Left renal cortex interstitium (tissue), 4 donors: ENCODE data around the gene MARK2. TPM values are rescaled to one million over a fixed set of nuclear protein-coding genes. Genes with fewer than 3 reads are reported as not detected.
"Not testable (repeated sequence)": the region's sequence is repeated elsewhere in the genome, so short reads cannot be mapped to it uniquely, and the experiment has no call there.

Experiments used
- DNase-seq, 4 donors: peaks; one replicate each; pipeline ENCODE4 v3.0.0-alpha.2; 2013; ENCODE audit warnings: low read depth in 4 of 4, low spot score in 2 of 4, missing footprints in 1 of 4
- polyA plus RNA-seq, 4 donors: library from polyadenylated mRNA; unstranded; fragments of 120-200 nt; gene quantifications; one replicate each; pipeline ENCODE4 v1.2.1, GENCODE V29; 2013; ENCODE audit not compliant: insufficient read length in 4 of 4

MARK2 gene
- polyA plus RNA-seq, 4 donors = 30.4 to 40.4 (median 35.7) TPM

DNA sequence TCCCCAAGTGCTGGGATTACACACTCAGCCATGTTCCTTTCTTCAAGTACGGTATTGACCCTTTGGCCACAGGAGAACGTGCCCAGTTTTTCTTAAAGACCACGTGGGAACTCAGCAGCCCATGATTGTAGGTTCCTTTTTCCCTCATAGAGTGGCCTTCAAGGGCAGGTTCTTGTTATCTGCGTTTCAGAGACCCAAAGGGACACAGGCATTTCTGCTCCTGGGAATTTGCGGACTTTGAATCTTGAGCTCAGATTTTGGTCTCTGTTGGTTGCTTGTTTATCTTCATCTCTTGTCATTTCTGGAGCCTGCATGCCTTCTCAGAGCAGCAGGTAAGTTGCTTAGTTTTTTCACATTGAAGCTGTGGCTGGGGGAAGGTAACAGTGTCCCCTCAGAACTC, 12.0 kb downstream of the MARK2 start:
- no peak for DNase-seq

DNA sequence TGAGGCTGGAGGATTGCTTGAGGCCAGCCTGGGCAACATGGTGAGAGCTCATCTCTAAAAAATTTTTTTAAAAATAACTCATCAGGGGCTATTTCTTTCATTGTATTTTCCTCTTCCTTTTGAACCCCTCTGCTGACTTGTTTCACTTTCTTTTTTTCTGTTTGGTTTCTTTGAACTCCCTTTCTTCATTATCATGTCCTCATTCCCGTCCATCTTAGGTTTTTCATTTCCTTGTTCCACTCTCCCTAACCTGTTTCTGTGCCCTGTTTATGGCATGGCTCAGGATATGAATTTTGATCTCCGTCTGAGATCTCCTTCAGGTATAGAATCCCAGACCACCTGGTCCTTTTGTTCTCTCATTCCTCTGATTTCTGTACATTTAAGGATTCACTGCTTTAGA, 12.5 kb downstream of the MARK2 start:
- no peak for DNase-seq

DNA sequence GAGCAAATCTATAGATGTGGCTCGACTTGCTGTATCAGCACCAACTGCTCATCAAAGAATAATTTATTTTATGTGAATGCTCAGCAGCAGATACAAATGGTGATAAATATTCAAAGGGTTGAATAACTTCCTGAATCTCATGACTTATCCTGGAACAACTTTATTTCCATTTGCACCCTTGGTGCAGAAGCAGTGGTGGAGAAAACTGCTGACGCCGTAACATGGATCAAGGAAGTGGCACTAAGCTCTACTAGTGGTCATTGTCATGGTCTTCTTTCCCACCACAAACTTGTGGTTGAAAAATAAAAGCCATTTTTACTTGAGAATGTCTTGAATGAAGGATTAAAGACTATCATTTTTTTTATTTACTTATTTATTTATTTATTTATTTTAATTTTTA, 14.6 kb downstream of the MARK2 start:
- no peak for DNase-seq

DNA sequence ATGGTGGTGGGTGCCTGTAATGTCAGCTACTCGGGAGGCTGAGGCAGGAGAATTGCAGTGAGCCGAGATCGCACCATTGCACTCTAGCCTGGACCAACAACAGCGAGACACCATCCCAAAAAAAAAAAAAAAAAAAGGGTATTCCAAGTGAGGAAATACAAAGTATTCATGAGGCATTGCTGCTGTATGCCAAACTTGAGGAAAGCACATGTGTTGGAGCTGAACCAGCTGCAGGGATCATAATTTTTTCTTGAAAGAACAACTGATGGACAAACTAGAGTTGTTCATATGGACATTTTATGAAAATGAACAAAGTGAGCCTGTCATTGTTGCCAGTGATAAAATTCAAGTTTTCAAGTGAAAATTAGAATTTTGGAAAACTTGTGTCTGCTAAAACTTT, 15.8 kb downstream of the MARK2 start:
- no peak for DNase-seq

DNA sequence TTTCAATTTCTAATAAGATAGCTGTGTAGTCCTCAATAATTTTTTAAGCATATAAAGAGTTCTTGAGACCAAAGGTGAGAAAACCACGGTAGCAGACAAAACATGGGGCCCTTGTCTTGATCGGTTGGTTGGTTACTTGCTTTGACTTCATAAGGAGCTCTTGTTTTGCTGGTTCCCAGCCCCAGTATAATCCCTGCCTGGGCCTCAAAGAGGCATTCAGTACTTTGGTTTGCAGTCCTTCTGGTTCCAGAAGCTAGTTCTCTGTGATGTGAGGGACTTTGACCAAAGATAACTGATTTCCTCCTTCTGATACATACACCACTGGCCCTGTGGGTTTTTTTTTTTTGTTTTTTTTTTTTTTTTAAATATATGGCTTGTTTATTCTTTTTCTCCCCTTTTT, 17.1 kb downstream of the MARK2 start:
- DNase-seq = no peak

DNA sequence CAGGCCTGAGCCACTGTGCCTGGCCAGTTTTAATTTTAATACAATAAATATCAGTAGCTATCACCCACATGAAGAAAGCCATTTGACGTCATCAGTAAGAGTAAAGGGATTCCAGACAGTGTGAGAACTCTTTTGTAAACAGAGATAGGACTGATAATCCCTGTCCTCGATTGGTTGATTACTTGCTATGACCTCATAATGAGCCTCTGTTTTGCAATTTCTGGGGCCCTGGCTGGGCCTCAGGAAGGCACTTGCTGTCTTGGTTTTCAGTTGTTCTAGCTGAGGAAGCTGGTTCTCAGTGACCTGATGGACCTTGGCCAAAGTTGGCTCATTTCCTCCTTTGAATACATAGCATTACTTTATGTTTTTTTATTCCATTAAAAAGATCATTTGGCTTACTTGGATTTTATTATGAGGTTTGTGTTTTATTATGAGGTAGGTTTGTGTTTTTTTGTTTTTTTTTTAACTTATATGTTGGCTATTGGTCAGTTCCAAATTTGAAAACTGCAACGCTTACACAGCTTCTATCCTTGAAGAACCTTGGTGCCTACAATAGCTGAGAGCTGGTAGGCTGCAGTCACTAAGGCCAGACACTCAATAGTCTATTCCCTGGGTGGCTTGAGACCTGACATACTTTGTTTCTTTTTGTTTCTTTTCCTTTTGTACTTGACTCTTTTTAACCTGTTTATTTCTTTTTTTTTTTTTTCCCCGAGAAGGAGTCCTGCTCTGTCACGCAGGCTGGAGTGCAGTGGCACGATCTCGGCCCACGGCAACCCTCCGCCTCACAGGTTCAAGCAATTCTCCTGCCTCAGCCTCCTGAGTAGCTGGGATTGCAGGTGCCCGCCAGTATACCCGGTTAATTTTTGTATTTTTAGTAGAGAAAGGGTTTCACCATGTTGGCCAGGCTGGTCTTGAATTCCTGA, 20.0 kb downstream of the MARK2 start:
- DNase-seq = no peak

DNA sequence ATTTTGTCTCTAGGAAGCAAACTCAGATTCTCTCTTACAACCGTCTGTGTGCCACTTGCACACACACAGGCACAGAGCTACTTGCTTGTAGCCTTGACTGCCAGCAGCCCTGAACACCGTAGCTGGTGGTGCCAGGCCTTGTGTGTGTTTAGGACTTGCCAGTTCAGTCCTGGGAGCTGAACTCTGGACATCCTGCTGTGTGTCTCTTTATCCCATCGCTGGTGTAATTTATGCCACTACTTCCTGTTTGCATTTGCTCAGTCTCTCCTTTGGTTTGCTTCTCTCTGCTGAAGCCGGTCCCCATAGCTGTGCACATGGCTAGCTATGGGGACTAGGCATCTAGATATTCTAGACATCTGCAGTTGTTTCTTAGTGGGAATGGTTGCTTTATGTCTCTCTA, 24.0 kb downstream of the MARK2 start:
- DNase-seq = no peak

DNA sequence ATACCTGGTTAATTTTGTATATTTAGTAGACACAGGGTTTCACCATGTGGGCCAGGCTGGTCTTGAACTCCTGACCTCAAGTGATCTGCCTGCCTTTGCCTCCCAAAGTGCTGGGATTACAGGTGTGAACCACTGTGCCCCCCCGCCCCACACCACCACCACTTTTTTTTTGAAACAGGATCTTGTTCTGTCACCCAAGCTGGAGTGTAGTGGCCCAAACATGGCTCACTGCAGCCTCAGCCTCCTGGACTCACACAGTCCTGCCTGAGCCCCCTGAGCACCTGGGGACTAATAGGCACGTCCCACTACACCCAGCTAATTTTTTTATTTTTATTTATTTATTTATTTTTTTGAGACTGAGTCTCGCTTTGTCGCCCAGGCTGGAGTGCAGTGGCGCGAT, 24.7 kb downstream of the MARK2 start:
- DNase-seq = not testable (repeated sequence)

DNA sequence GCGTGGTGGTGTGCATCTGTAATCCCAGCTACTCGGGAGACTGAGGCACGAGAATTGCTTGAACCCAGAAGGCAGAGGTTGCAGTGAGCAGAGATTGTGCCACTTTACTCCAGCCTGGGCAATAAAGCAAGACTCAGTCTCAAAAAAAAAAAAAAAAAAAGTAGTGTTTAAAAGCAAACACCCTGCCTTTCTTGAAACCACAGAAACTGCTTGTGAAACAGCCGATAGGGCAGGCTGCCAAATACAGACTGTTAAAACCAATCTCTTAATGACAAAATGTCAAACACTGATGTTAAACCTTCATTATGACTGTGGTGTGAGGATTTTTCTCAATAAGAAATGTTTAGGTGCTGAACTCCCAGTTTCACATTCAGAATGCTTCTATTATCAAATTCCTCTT, 27.3 kb downstream of the MARK2 start:
- no peak for DNase-seq

DNA sequence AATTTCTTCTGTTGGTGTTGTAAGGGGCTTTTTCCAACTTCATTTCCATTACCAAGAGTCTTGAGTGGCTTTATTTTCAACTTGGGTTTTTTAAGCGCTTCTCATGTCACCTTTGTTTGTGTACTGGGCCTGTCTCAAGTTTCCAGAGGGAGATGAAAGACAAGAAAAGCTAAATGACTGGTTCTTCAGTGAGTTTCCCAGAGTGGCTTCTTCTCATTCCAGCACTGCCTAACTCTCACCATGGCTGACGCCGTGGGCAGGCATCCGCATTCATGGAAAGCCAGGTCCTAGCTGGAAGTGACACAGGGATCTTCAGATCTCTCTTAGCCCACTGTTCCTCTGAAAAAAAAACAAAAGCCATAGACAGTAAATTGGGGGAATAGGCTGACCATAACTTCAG, 28.6 kb downstream of the MARK2 start:
- no peak for DNase-seq

DNA sequence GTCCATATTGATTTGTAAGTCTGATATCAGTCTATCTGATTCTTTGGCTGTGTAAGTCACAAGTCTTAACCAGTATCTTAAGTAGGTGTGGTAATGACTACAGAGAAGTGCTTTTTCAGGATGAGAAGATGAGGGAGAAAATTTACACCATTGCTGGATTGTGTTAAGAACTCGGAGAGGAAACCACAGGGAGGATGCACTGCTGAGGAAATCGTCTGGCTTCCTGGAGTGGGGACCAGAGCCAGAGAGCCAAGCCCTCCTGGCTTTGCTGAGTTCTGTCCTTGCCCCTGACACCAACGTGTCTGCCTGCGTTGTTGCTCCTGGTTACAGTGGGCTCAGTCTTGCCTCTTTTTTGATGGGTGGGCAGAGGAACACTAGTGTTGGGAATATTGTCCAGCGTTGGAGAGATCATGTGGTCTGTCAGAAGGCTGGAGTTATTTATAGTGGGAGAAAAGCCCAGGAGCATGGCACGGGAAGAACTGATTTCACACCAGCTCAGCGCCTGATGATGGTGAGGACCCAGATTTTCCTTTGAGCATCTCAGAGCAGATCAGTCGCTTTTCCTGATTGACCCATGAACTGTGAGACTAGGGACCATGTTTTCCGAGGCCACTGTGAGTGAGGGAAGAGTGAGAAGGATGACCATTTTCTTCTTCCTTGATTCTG, 29.6 kb downstream of the MARK2 start:
- DNase-seq = no peak

DNA sequence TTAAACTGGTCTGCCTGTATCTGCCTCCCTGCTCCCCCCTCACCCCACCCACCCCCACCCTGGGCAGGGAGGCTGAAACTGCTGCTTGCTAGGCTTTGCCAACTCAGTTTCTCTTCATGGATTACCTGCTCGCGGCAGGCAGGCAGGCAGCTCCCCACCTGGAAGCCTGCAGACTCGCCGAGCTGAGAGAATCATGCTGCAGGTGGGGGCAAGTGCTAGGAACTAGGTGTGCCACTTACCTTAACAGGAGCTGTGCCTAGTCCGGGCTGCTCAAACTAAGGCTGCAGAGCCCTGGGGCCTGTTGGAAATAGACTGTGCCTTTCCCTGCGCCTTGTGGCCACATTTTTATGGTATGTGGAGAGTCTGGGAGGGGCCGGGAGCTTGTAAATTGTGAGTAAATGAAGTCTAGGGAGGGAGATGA, 30.3 kb downstream of the MARK2 start:
- DNase-seq = no peak

DNA sequence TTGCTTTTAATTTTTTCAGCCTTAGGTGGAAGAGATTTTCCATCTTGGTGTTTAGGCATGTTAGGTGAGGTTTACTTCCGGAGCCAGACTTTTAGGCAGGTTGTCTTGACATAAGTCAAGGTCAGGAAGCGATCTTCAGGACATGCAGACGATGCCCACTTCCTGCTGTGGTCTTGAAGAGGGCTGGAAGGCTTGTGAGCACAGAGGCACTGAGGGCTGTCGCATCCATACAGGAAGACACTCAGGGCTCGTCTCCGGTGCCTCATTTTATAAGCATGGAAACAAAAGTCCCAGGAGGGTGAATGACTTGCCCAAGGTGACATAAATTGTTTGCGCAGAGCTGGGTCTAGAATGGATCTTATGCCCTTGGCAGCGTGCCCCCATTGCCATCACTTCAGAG, 30.8 kb downstream of the MARK2 start:
- no peak for DNase-seq

DNA sequence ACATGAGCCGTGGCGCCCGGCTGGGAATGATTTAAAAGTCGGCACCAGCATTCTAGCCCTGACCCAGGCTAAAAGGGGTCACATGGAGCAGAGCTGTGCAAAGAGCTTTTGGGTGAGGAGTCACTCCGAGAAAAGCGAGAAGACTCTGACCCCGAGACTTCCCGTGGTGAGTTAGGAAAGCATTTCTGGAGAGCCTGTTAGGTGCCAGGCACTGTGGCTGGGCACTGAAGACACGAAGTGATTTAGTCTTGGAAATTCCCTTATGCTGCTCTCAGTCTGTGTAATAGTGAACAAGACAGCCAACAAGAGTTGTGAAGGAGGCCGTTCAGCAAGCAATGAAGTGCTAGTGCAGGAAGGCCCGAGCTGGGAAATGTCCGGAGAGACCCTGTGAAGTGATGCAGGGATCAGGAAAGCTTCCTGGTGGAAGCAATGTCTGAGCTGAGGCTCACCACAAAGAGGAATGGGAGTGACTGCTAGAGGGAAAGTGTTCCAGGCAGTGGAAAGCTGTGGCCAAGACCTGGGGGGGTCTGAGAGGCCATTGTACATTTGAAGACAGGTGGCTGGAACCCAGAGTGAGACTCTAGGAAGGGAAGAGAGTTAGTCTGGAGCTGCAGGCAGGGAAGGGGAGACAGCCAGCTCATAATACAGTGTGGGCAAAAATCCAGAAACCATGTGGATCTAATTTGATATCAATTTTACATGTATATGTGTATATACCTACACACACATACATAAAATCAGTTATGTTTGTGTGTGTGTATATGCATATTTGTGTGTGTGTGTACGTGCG, 31.6 kb downstream of the MARK2 start:
- DNase-seq = no peak

DNA sequence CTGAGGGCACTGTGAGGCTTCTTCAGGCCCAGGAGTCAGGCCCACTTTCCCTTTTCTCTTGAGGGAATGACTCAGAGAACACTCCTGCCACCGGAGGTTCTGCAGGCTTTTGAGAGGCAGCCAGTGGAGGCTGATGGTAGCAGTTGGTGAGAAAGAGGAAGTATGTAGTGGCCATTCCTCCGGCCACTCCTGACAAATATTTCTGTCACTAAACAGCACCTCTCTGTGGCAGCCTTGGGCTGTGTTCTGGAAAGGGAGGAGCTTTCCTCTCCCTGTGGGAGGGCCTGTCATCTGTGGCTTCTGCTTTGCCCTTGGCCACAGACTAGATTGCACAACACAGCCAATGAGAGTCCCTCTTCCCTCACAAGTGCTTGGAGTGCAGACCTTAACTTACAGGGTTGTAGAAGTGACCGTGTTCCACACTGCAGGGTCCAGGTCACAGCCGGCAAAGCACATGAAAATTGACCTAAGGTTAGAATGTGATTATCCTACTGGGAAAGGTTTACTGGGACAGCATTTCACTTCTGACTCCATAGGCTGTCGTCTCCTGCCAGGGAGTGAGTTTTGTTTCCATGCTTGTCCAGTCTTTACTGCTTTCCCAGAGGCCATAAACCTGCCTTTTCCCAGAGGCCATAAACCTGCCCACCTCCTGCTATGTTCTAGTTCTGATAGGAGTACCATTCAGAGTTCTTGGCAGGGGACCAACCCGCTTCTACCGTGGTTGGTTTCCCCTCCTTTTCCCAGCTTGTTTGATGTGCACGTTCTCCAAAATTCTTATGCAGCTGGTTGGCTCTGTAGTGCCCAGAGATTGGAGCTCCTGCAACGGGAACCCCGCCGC, 33.3 kb downstream of the MARK2 start:
- DNase-seq = peak in 3 of 4 donors; percentile 38 to 60 (median 45)

DNA sequence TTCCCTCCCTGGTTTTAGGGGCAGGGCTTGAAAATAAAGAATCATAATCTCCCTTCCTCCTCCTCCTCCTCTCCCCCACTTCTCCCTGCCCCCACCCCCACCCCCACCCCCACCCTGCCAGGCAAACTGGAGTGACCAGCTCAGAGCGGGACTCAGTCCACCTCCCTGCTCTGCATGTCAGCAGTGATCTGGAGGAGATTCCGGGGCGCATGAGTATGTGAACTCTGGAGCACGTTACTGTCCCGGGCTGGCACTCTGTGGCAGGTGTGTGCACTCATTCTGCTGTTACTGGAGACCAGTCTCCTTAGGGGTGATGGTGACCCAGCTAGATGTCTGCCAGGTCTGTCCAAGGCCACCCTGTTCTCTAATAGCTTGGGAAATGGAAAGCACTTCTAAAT, 33.9 kb downstream of the MARK2 start:
- DNase-seq = no peak

DNA sequence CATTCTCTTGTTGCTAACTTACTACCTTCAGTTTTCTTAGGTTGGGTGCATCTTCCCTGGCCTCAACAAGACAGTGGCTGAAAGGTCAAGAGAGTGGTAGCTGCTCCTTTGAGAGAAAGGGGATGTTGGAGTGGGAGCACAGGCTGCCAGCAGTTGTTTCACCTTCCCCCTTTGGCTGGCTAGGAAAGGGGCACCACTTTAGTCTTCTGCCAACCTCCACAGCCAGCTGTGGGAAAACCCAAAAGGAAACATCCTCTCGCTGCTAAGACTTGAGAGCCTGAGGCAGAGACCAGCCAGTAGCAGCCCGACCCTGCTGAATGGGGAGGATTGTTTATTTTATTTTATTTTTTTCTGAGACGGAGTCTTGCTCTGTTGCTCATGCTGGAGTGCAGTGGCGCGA, 34.4 kb downstream of the MARK2 start:
- no peak for DNase-seq

DNA sequence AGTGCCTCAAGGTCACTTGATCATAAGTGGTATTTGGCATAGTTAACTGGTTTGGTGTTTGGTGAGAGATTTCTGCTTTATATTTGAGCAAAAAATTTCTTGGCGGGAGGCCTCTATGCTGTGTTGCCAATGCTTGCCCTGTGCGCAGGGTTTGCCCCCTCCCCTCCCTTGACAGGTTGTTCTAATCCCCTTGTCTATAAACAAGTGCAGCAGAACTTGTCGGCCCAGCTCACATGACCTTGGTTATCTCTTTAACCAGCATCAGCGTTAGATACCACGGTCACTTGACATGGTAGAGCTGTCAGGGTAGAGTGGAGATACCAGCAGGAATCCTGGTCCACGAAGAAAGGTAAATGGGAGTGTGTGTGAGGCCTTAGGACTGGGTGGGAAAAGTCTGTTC, 35.6 kb downstream of the MARK2 start:
- DNase-seq = no peak

DNA sequence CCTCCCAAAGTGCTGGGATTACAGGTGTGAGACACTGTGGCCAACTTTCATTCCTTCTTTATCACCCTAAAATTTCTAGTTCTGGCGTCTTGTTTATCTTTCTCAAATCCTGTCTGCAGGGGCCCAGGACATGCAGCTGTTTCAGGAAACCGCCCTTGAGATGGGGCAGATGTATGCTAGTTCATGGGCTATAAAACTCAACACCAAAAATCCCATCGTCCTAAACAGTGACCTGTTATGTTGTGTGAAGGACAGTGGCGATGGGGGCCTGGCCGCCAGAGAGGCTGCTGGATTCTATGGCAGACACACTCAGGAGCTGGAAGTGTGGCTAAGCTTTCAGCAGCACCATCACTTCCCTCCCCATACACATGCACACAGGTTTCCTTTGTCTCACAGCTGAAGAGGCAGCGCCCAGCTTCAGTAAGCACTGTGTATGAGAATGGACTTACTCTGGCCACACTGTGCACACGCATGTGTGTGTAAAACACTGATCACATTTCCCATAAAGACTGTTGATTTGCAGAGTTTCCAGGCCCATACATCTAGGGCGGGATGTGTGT, 36.7 kb downstream of the MARK2 start:
- no peak for DNase-seq

DNA sequence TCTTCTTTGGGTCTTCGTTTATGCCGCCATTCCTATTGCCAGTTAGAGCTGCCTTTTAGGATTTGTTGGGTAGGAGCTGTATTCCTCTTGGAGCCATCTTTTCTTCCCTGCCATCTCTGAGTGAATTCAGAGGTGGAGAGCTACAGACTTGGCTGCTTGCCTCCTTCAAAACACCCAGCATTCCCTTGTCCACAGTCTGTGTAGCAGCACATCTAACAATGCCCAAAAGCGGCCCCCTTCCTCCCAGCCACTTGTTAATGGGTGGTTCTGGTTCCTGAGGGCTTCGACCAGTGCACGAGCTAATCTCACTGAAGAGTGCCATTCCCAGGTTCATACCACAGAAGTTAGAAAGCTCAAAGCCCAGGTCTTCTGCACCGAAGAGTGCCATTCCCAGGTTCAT, 37.7 kb downstream of the MARK2 start:
- no peak for DNase-seq
